NCI-H2107 treated with DMSO at 0.1 percent for 48 hours (cell line): ENCODE results near the gene AOX1.
"Not testable (repeated sequence)": the region's sequence is repeated elsewhere in the genome, so short reads cannot be mapped to it uniquely, and the experiment has no call there.

Experiments
- DNase-seq: peaks from one replicate; lab custom pipeline; 2025; ENCODE audit not compliant: unreplicated experiment; lab: John Stamatoyannopoulos, UW

Gene AOX1

GRCh38 chr2:200698217-200698616 is 112.4 kb downstream of the AOX1 start:
- DNase-seq: no peak

GRCh38 chr2:200699310-200699709 is 113.5 kb downstream of the AOX1 start:
- no peak for DNase-seq

GRCh38 chr2:200700856-200701255 is 115.0 kb downstream of the AOX1 start:
- DNase-seq: no peak

- DNase-seq: no peak
Measured at GRCh38 chr2:200702044-200702443, 116.2 kb downstream of the AOX1 start.

- no peak for DNase-seq
Measured at GRCh38 chr2:200702646-200703118, 116.9 kb downstream of the AOX1 start.

- DNase-seq: peak; percentile 34
Measured at GRCh38 chr2:200703127-200703925, 117.5 kb downstream of the AOX1 start.

GRCh38 chr2:200703926-200704637 is 118.3 kb downstream of the AOX1 start:
- no peak for DNase-seq

- peak; percentile 12 for DNase-seq
Measured at GRCh38 chr2:200705305-200706041, 119.7 kb downstream of the AOX1 start.

GRCh38 chr2:200708943-200709342 is 123.1 kb downstream of the AOX1 start:
- no peak for DNase-seq

- DNase-seq: peak; percentile 94
Measured at GRCh38 chr2:200713003-200713703, 127.3 kb downstream of the AOX1 start.

GRCh38 chr2:200713704-200714064 is 127.9 kb downstream of the AOX1 start:
- no peak for DNase-seq

GRCh38 chr2:200715014-200715413 is 129.2 kb downstream of the AOX1 start:
- DNase-seq: not testable (repeated sequence)

GRCh38 chr2:200716386-200716785 is 130.6 kb downstream of the AOX1 start:
- no peak for DNase-seq
